HG03045 (cell line): ENCODE data around the gene UVSSA.

ENCODE experiments used
- ATAC-seq: cut with Tn5 transposase; IDR thresholded peaks from one replicate; pipeline ENCODE4 v1.9.1; 2021; ENCODE audit warnings: mild to moderate bottlenecking, moderate library complexity; ENCODE audit not compliant: unreplicated experiment

Gene UVSSA

GRCh38 chr4:1345903-1346780 lies 866 bp upstream of the UVSSA start:
- peak; percentile 28 for ATAC-seq

- peak; percentile 27 for ATAC-seq
Observed at GRCh38 chr4:1347410-1347864, 429 bp downstream of the UVSSA start.

- no peak for ATAC-seq
Observed at GRCh38 chr4:1348014-1348513, 1.1 kb downstream of the UVSSA start.

GRCh38 chr4:1348746-1349145 lies 1.7 kb downstream of the UVSSA start:
- no peak for ATAC-seq

- ATAC-seq, result no peak
Observed at GRCh38 chr4:1349359-1350168, 2.6 kb downstream of the UVSSA start.

GRCh38 chr4:1350169-1350520 lies 3.1 kb downstream of the UVSSA start:
- no peak for ATAC-seq

GRCh38 chr4:1351854-1352566 lies 5.0 kb downstream of the UVSSA start:
- ATAC-seq, result no peak

- no peak for ATAC-seq
Observed at GRCh38 chr4:1352567-1352900, 5.5 kb downstream of the UVSSA start.

- ATAC-seq, result no peak
Observed at GRCh38 chr4:1353186-1354055, 6.4 kb downstream of the UVSSA start.

- ATAC-seq, result no peak
Observed at GRCh38 chr4:1354136-1354982, 7.4 kb downstream of the UVSSA start.

- no peak for ATAC-seq
Observed at GRCh38 chr4:1354983-1355275, 7.9 kb downstream of the UVSSA start.

GRCh38 chr4:1355378-1355777 lies 8.4 kb downstream of the UVSSA start:
- ATAC-seq, result no peak

- no peak for ATAC-seq
Observed at GRCh38 chr4:1356181-1356998, 9.4 kb downstream of the UVSSA start.

GRCh38 chr4:1357356-1358248 lies 10.6 kb downstream of the UVSSA start:
- no peak for ATAC-seq

- no peak for ATAC-seq
Observed at GRCh38 chr4:1358421-1359143, 11.6 kb downstream of the UVSSA start.

- ATAC-seq, result no peak
Observed at GRCh38 chr4:1359144-1359501, 12.1 kb downstream of the UVSSA start.

GRCh38 chr4:1359976-1360375 lies 13.0 kb downstream of the UVSSA start:
- no peak for ATAC-seq
